HG02981 (cell line): Measurements from ENCODE around the gene TBC1D22A.

ENCODE experiments used
- ATAC-seq: cut with Tn5 transposase; IDR thresholded peaks from one replicate; pipeline ENCODE4 v1.9.1; 2021; ENCODE audit warnings: mild to moderate bottlenecking, moderate library complexity; ENCODE audit not compliant: unreplicated experiment

The TBC1D22A gene

GRCh38 chr22:47145883-47146282 is 383.4 kb downstream of the TBC1D22A start:
- no peak for ATAC-seq

GRCh38 chr22:47146391-47146790 is 383.9 kb downstream of the TBC1D22A start:
- no peak for ATAC-seq

GRCh38 chr22:47146941-47147340 is 384.5 kb downstream of the TBC1D22A start:
- no peak for ATAC-seq

- ATAC-seq, result no peak
Measured at GRCh38 chr22:47147572-47147971, 385.1 kb downstream of the TBC1D22A start.

DNA sequence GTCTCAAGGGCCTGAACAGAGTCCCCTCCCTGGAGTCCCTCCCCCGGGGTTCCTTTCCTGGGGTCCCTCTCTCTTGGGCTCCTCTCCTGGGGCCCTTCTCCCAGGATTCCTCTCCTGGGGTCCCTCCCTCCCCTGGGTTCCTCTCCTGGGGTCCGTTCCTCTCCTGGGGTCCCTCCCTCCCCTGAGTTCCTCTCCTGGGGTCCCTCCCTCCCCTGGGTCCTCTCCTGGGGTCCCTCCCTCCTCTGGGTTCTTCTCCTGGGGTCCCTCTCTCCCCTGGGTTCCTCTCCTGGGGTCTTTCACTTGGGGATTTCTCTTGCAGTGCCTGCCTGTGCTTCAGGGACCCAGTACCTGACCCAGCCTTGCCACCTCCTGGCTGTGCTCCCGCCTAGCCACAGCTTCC is 386.1 kb downstream of the TBC1D22A start:
- ATAC-seq, result no peak

GRCh38 chr22:47148956-47149728 is 386.7 kb downstream of the TBC1D22A start:
- no peak for ATAC-seq

- no peak for ATAC-seq
Measured at GRCh38 chr22:47149976-47150375, 387.5 kb downstream of the TBC1D22A start.

DNA sequence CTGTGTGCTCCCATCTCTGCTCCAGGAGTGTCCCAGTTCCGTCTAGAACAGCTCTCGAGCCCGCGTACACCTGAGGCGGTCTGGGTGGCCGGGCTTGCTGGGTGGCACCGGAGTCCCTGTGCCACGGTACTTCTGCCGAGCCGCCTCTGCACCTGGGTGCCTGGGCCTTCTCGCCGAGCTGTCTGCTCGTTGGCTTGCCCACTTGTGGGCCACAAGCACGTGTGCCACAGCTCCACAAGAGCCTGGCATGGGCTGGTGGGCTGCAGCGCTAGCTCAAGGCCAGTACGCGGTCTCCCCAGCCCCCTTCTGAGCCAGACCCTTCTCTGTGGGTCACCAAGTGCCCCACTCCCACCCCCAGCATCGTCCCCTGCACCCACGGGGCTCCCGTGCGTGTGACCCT is 388.0 kb downstream of the TBC1D22A start:
- ATAC-seq, result no peak

GRCh38 chr22:47151064-47151463 is 388.6 kb downstream of the TBC1D22A start:
- no peak for ATAC-seq

DNA sequence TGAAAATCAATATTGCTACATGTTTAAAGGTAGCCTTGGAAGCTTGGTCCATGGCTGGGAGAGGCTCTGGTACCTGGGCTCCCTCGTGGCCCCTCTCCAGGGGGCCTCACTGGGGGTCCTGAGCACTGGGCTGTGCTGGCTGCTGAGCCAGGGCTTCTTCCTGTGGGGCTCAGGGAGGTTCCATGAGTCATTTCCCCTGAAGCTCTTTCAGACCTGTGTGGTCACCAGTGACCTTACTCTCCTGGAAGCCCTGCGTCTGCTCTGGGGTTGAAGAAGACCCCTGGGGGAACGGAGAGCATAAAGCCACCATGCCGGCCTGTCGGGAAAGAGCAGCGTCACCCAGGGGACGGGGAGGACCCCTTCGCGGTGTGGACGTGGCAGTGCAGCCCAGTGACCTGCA is 389.0 kb downstream of the TBC1D22A start:
- no peak for ATAC-seq

GRCh38 chr22:47152236-47152635 is 389.8 kb downstream of the TBC1D22A start:
- no peak for ATAC-seq

- ATAC-seq, result no peak
Measured at GRCh38 chr22:47152938-47153337, 390.5 kb downstream of the TBC1D22A start.

DNA sequence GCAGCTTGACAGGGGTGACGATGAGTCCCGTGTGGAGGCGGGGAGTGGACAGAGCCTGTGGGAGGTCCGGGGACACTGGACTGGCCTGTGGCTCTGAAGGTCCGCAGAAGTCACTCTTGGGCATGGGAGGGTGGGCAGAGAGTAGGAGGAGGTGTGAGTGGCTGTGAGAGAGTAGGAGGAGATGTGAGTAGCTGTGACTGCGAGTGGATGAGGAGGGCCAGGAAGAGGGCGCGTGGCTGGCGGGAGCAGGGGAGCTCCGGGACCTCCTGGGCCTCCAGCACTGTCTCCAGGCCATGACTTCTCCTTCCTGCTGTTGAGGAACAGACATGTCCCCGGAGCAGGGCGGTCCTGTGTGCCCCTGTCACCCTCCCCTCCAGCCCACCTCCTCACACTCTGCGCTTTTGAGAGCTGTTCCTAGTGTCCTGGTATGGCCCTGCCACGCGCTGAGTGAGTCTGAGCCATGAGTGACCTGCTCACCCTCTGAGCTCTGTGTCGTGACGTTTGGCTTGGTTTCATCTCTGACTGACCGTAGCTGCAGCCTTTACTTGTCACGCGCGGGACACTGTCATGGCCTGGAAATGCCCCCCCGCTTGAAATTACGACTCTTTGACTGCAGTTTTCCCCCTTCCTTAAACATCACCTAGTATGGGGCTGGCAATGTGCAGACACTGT is 391.5 kb downstream of the TBC1D22A start:
- ATAC-seq, result no peak

- ATAC-seq, result no peak
Measured at GRCh38 chr22:47154621-47155081, 392.2 kb downstream of the TBC1D22A start.

DNA sequence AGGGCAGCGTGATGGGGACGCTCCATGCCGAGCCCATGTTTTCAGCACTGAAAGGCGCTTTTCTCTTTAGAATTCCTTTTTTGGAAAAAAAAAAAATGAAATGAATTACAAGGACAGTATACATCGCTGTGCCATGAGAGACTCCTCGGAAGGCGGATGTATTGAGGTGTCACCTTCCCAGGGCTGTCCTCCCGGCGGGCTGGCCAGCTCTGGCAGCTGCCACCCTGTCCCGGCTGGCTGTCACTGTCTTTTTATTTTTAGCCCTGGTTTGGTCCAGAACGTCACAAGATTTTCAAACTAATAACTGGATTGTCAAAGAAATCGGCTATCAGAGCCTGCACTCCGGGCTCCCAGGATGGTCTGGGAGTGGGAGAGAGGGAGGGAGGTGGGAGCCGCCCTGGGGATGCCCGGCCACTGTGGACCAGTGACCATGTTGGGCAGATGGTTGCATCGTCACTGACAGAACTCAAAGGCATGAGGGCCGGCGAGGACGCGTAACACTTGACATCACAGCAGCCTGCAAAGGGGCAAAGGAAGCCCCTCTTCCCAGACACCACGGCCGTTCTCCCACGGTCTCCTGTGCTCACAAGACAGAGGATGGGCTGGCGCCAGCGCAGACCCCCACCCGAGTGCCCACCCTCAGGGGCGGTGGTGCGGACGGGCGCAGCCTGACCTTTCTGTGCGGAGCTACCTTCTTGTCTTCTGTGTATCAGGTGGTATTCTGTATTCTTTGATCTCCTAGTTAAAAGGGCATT is 392.9 kb downstream of the TBC1D22A start:
- no peak for ATAC-seq

GRCh38 chr22:47155912-47156311 is 393.5 kb downstream of the TBC1D22A start:
- no peak for ATAC-seq

DNA sequence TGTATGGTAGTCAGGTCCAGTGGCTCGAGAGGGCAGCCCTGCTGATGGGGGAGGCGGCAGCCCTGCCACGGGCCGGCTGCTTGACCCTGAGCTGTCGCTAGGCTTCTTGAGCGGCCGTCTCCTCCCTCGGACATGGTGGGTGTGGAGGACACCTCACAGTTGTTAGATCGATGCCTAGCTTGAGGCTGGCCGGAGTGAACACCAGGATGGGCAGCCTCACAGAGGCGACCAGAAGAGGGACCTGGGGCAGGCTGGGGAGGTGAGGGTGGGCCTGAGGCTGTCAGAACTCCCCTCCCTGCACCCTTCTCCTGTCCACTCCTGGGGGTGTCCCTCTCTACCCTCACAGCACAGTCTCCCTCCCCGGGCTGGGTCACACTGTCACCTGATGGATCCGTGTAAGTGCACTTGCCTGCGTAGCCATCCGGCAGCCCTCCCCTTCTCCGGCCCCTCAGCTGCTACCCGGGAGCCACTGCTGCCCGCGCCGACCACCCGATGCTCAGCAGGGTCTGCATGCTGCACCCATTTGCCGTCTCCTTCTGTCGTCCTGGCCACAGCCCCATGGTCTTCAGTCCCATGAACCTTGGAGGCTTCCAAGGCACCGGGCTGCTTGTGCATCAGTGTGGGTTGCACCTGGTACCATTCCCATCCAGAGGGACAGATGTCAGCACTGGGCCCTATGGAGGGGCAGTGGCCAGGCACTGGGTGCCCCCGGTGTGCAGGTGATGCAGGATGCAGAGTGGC is 394.1 kb downstream of the TBC1D22A start:
- ATAC-seq, result no peak

DNA sequence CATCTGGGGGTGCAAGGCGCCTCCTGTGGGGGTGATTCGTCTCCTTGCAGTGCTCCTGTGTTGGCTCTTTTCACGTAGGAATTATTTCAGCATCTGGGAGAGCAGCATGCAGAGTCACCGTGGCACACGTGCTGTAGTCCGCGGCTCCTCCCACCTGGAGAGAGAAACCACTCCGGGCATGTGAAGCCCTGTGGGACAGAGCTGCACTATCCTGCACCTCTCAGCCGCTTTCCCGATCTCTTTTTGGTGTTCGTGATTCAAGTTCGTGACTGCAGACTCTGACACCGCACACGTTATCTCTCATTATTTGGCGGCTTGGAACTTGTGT is 394.6 kb downstream of the TBC1D22A start:
- ATAC-seq, result no peak

- ATAC-seq, result no peak
Measured at GRCh38 chr22:47157486-47158270, 395.2 kb downstream of the TBC1D22A start.

- ATAC-seq, result no peak
Measured at GRCh38 chr22:47158457-47158856, 396.0 kb downstream of the TBC1D22A start.
